GM19463 (cell line): ENCODE results near the gene ITPR2.

Experiments
- ATAC-seq: cut with Tn5 transposase; IDR thresholded peaks from one replicate; pipeline ENCODE4 v1.9.1; 2021; ENCODE audit warnings: mild to moderate bottlenecking, moderate library complexity; ENCODE audit not compliant: unreplicated experiment

The ITPR2 gene

DNA sequence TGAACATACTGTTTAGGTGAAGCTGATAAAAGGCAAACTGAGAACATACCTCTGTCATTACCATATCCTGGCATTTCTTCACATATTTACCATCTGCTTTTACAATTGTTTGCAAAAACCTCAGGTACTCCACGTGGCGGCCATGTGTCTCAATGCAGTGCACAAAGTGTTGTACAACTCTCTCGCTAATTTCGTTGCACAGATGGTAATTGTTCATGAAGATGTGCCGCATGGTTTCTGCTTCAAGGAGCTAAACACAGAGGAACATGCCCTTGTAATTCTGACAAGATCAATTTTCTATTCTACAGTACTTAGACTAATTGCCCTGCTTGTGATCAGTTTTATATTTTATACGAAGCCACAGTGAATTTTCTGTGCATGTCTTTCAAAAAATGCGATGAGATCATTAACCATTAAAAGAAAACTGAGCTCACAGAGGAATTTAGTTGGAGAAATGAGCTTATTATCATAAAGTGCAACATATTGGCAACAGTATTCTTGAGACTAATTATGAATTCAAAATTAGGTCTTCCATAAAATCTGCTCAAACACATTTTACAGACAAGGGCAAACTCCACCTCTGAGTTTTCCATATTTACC, 233.8 kb downstream of the ITPR2 start:
- no peak for ATAC-seq

DNA sequence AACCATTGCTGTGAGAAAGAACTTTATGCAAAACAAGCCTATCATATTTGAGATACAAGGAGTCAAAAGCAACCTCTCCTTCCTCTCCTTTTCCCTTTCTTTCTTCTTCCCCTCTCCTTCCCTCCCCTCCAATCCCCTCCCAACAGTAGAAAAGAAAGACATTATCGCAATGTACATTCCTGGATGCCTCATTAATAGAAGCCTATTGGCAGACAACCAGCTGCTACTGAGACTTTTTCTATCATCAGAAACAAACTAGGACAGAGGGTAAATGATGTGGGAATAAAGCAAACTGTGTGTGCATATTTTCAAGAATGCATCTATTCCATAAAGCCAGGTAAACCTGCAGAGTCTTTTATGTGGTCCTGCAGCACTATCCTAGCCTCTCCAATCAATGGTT, 237.2 kb downstream of the ITPR2 start:
- ATAC-seq: no peak

DNA sequence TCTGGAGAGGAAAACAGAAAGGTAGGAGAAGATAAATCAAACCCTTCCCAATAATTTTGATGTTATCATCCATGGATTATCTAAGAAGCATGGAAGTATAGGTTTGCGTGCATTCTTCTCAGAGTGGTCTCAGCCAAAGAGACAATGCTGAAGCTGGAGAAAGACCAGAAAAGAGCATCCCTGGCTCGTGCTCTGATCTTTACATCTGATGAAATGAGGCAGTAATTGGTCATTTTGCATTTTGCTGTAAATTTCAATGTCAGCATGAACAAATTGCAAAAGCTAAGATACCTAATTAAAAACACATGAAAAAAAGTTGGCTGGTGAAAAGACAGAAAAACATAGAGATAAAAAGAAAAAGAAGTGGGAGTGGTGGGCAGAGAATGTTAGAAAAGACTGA, 252.4 kb downstream of the ITPR2 start:
- no peak for ATAC-seq

DNA sequence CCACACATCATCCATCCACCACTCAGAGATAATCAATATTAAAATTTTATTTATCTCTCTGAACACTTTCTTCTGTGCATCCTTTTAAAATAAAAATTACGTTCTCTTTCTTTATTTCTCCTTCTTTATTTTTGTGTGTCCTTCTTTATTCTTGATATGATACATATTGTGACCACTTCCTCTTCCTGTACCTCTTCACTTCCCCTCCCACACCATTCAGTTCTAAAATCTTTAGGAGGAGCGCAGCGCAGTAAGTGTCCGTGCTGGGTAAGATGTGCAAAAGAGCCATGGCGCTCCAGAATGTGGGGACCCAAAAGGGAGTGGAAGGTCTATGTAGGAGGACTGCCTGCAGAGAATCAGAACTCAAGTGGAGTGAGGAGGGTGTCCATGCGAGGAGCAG, 256.7 kb downstream of the ITPR2 start:
- ATAC-seq: no peak

DNA sequence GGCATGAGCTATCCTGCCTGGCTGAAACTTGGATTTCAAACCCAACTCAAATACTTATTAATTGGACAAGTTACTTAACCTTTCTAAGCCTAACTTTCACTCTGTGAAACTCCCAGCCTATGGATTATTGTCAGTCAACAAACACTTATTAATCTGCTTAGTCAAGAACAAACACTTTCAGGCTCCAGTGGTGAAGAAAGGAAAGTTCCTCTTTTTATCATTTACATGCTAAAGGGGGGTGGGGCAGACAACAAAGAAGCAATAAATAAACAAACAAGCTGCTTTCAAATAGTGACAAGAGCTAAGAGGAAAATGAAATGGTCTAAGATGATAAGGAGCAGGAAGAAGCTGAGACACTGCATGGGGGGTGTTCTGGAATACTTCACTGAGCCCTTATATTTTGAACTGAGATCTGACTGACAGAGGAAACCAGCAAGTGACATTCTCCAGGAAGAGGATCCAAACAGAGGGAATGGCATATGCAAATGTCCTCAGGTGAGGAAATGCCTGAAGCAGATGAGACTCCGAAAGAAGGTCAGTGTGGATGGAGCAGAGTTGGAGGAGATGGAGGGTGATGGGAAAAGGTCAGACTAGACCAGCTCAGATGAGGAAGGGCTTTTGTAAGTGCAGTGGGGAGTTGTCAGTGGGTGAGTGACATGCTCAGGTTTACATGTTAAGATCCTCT, 259.6 kb downstream of the ITPR2 start:
- no peak for ATAC-seq

DNA sequence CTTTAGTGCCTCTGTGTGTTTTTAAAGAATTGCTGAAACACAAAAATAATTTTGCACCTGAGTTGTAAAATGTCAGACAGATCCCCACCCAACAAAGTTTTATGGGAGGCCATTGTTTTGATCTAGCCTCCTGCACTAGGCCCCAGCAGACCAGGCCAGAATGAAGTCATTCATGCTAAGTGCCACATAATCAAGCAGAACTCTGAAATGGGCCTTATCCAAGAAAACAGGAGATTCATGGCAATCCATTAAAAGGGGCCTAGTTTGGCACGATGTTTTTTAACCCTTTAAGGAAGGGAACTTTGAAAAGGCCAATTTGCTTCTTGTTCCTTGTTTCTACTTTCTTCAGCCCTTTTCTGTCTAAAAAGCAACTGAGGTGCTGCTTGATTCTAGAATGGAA, 260.9 kb downstream of the ITPR2 start:
- no peak for ATAC-seq

DNA sequence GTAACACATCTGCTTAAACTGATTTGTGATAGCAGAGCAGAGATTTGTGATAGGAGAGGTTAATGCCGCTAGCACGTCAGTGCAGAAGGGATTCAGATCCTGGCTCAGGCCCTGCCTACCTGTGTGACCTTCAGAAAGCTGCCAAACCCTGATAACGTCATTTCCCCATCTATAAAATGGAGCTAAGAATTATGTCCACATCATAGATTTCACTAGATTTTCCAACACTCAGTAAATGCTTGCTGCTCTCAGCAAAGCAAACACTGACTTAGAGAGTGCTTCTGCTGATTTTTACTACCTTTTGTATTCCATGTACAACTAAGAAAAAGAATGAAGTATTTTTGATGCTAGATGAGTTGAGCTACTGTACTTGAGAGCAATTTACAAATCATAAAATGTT, 261.4 kb downstream of the ITPR2 start:
- ATAC-seq: no peak

DNA sequence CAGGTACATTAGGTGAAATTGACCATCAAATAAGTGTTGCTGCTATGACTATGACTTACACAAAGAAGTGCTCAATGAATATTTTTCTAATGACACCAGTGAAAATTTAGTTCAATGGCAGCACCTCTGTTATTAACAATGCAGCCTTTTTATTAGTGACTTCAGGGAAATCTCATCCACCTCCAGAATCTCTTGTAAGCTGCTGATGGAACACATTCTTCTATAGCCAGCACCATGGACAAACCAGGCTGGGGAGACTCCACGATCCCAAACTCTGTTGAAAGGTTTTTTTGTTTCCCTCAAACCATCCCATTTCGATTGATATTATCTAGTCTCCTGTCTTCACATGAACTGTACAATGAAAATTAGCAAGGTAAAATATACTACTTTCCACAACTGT, 265.9 kb downstream of the ITPR2 start:
- no peak for ATAC-seq

DNA sequence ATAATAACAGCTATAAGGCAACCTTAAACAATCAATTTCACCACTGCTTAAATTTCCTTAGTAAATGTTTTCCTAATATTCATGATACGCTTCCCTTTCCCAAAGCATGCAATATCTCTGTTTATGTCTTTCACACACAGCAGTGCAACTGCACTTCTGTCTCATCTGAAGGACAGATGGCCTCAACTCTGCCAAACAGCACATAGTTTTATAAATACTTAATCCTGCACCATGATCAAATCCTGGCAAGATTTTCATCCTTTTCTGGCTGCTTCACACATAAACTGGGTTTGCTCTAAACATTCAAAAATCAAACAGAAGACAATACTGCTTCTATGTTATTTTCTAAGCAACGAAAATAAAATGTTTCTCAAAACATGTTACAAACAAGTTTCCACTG, 266.3 kb downstream of the ITPR2 start:
- ATAC-seq: no peak

DNA sequence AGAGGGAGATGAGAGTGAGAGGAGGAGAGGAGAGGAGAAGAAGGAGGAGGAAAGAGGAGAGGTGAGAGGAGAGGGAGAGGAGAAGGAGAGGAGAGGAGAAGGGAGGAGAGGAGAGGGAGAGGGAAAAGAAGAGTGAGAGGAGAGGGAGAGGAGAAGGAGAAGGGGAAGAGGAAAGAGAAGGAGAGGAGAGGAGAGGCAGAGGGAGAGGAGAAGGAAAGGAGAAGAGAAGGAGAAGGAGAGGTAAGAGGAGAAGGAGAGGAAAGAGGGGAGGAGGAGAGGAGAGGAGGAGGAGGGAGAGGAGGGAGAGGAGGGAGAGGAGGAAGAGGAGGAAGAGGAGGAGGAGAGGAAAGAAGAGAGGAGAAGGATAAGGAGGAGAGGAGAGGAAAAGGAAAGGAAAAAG, 266.8 kb downstream of the ITPR2 start:
- no peak for ATAC-seq

DNA sequence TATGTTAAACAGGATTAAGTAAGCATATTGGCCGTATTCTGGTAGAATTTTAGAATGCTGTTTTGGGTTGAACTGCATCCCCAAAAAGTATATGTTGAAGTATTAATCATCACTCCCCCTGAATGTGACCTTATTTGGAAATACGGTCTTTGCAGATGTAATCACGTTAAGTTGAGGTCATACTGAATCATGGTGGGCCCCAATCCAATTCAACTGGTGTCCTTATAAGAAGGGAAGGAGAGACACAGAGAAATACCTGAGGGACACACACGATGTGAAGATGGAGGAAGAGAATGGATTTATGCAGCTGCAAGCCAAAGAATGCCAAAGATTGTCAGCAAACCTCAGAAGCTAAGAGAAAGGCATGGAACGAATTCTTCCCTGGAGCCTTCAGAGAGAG, 268.6 kb downstream of the ITPR2 start:
- no peak for ATAC-seq

DNA sequence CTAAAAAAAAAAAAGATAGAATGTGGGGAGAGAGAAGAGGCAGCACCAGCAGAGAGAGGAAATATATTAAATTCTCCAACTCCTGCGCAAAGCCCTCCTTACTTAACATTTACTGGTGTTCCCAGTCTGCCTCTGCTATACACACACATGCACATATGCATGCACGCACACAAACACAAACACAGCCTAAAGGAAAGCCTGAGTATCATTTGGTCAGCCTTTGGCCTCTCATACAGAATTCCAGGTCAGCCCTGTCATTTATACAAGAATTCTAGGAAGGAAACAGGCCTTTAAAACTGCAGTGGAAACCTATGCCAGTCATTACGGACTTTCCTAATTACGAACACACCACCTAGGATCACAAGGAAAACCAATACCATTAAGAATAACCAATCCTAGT, 269.4 kb downstream of the ITPR2 start:
- ATAC-seq: no peak

DNA sequence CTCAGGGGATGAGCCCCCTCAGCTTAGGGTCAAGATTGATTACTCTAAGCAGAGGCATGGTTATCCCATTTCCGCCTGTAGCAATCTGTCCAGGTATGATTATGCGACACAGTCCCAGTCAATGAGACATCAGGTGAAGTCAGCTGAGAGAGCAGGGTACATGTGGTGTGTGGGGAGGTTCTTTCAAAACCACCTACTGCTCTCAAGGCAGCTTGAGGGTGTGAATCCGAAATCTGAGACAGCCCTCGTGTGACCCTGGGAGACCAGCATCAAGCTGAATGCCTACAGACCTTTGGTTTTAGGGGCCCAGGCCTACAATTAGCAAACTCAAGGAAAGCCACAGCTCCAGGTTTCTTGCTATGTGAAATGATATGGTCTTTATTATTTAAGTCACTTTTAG, 275.7 kb downstream of the ITPR2 start:
- ATAC-seq: no peak

DNA sequence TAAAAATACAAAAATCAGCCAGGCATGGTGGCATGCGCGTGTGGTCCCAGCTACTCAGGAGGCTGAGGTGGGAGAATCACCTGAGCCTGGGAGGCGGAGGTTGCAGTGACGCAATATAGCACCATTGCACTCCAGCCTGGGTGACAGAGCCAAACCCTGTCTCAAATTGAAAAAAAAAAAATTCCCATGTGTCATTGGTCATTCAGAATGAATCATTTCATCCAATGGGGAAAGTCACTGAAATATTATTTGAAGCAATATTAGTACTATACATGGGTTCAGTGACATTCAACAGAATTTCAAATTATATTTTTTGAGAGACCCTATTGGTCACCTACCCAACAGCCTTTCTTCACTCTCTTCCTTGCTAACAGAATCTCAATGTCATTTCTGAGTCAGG, 276.1 kb downstream of the ITPR2 start:
- no peak for ATAC-seq

DNA sequence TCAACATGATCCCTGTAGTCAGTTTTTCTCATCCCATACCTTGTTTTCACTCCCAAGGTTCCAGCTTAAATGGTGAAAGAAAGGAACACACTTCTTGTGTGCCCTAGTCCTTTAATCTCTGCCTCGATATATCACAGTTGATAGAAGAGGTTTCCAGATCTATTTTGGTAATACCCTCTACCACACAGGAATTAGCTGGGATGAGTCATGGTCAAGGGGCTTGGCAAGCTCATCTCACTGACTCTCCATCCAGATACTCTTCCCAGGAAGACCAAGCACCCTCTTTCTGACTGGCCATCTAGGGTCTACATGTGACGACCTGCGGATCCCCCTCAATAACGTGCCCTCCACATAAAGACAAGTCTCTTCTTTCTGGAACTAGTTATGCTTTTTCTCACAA, 277.9 kb downstream of the ITPR2 start:
- ATAC-seq: no peak

DNA sequence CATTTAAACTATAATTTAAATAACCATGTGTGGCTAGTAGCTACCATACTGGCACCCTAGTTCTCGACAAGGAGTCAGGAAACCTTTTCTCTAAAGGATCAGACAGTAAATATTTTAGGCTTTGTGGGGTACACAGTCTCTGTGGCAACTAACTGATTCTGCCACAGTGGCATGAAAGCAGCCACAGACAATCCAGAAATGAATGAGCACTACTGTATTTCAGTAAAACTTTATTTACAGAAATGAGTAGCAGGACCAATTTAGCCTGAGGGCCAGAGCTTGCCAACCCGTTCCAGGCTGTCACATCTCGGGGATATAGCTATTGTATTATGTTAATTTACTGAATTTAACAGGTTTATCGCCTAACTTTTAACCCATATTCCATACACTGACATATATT, 278.7 kb downstream of the ITPR2 start:
- ATAC-seq: peak; percentile 74

DNA sequence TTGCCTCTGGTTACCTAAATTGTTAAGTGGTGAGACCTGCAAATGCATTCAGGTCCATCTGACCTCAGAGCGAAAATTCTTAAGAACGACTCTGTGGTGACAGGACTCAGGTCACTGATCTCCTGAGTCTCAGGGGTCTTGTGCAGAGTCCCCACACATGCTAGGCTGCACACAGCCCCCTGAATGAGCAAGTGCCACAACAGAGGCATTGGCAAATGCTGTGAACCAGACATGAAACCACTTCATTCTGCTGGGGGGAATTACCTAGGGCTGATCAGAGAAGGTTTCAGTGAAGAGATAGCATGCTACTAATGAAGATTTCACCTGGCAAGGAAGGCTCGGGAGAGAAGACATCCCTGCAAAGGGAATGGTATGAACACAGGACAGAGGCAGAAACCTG, 281.6 kb downstream of the ITPR2 start:
- ATAC-seq: no peak

DNA sequence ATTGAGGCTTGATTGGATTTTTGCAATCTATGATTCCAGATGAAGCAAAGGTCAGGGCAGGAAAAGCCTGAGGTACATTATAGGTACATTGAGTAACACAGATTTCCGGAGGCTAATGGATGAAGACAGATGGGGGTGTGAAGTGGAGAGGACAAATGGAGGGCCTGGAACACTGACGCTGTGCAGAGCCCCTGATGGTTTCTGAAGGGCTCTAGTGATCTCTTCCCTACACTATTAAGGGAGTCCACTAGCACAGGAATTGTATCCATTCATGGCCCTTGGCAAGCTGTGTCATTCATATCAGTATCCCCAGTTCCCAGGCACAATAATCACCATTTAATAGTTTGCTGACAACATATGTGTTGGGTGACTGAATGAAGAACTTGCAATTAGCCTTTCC, 284.8 kb downstream of the ITPR2 start:
- no peak for ATAC-seq

DNA sequence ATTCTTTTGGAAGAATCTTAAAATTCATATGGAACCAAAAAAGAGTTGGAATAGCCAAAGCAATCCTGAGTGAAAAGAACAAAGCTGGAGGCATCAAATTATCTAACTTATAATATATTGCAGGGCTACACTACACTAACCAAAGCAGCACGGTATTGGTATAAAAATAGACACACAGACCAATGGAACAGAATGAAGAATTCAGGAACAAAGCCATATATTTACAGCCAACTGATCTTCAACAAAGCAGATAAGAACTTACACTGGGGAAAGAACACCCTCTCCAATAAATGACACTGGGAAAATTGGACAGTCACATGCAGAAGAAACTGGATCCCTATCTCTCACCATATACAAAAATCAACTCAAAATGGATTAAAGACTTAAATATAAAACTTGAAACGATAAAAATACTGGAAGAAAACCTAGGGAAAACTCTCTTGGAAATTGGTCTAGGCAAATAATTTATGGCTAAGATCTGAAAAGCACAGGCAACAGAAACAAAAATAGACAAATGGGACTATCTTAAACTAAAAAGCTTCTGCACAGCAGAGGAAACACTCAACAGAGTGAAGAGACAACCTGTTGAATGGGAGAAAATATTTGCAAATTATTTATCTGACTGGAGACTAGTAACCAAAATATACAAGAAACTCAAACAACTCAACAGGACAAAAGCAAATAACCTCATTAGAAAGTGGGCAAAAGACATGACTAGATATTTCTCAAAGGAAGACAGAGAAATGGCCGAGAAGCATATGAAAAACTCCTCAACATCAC, 286.3 kb downstream of the ITPR2 start:
- ATAC-seq: no peak

DNA sequence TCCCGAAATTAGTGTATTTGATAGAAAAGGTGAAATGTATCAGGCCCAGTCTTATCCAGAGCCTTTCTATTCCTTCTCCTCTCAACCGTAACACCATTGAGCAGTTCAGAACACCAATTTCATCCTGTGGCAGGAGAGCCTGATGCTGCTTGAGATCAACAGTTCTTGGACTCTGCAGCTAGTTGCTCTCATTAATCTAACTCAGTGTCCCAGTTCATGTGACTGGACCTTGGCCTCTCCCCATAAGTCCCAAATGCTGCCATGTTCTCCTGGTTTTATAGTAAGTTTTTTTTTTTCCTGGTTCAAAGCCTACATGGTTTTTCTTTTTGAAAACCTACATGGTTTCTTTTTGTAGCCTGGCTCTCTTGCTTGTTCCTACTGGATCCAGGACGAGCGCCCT, 293.9 kb downstream of the ITPR2 start:
- ATAC-seq: no peak

DNA sequence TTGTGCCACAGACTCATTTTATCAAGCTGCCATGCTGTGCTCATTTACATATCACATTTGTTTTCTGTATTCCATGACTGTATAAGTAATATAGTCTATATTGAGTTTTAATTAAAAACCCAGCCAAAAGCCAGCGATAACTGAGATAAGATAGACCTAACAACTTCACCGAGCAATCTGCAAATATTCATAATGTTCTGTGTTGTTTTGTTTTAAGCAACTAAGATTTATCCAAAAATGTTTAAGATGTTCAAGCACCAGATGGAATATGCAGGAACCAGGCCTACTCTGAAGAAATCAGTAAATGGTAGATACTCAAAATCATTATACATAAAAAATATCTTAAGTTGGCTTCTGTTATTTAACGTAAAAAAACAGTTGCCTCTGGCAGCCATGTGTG, 295.3 kb downstream of the ITPR2 start:
- no peak for ATAC-seq

DNA sequence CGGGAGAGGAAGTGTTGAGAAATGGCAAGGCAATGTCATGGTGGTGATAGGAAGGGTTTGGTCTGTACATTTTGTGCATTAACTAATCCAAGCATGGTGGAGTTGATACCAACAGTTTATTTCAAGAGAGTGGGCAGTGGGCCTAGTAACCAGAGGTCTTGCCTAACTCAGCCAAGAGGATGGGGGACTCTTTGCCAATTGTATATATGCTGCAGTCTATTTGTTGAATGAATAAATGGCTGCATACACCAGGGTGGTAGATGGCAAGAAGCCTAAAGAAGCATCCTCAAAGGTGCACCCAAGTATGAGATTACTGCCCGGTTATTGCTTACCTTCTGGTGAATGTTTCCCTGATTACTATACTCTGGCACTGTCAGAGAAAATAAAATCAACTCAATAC, 295.9 kb downstream of the ITPR2 start:
- ATAC-seq: no peak
